K562 (cell line): ENCODE results near the gene DUS1L. TPM values are rescaled to one million over a fixed set of nuclear protein-coding genes. Genes with fewer than 3 reads are reported as not detected.
A peak's percentile ranks its signal among the peaks of the same experiment; 100 is the strongest.

Source experiments
- ATAC-seq: fragments of 200-7000 bp; cut with Tn5 transposase; 3 replicates; pipeline ENCODE4 v1.9.1; 2020; ENCODE audit warnings: moderate library complexity
- BruUV-seq: library from RNA; stranded (reverse); fragments of 400-500 nt; replicated peaks from 2 replicates; lab custom pipeline; 2021; lab: Mats Ljungman, UMichigan
- CTCF ChIA-PET: fragments of 300-600 bp; formaldehyde crosslinking; extraction: SDS; loops from one replicate; lab custom pipeline; 2021; ENCODE audit warnings: low intra/inter-chr PET ratio; lab: Yijun Ruan, JAX
- POLR2A ChIA-PET: fragments of 300-600, 350-650 bp; sonication (Branson Sonifier 250); formaldehyde crosslinking; extraction: SDS; loops from one replicate; lab custom pipeline; 2021; ENCODE audit warnings: antibody characterized with exemption, inconsistent platforms; lab: Yijun Ruan, JAX
- DNase-seq, 4 experiments: peaks; one replicate each; pipeline versions ENCODE4 v3.0.0 to v3.0.0-alpha.2; 2011 to 2018; ENCODE audit warnings: low spot score in 3 of 4, mixed read lengths in 3 of 4; ENCODE audit errors: extremely low read depth in 1 of 4
- FAIRE-seq: peaks from 2 replicates; lab custom pipeline; 2011; peaks lifted over from hg19 to GRCh38; lab: Jason Lieb, UNC
- H2AFZ ChIP-seq: 2 replicates; pipeline ENCODE4 v1.6.0; 2011; ENCODE audit warnings: low read depth, low read length, control low read depth, inconsistent platforms
- H3K27ac ChIP-seq: fragments of 200-600 bp; 3 replicates; pipeline ENCODE4 v1.8.0; 2011; ENCODE audit warnings: low read depth, mild to moderate bottlenecking, control low read depth, inconsistent platforms, low read length, moderate library complexity, mixed read lengths; ENCODE audit errors: extremely low read depth
- H3K27me3 ChIP-seq, 2 experiments: fragments of 300-600 bp in 1 of 2; 2 replicates in 1 of 2; 3 replicates in 1 of 2; pipeline versions ENCODE4 v1.6.0 to v1.8.0; 2011; ENCODE audit warnings: inconsistent platforms in 2 of 2, low read length in 2 of 2, mild to moderate bottlenecking in 1 of 2, mixed read lengths in 1 of 2, moderate library complexity in 1 of 2; ENCODE audit not compliant: control insufficient read depth in 2 of 2, insufficient read depth in 2 of 2
- H3K36me3 ChIP-seq: fragments of 300-600 bp; 3 replicates; pipeline ENCODE4 v1.8.0; 2011; ENCODE audit warnings: mild to moderate bottlenecking, low read length, inconsistent platforms; ENCODE audit not compliant: control insufficient read depth, insufficient read depth
- H3K4me1 ChIP-seq, 2 experiments: fragments of 200-600 bp in 1 of 2; replicated peaks in 1 of 2; 2 replicates in 1 of 2; 3 replicates in 1 of 2; pipeline versions ENCODE4 v1.5.1 to v1.8.0; 2011; ENCODE audit warnings: inconsistent platforms in 2 of 2, low read length in 2 of 2, mild to moderate bottlenecking in 1 of 2, mixed read lengths in 1 of 2, moderate library complexity in 1 of 2; ENCODE audit not compliant: control insufficient read depth in 2 of 2, insufficient read depth in 2 of 2
- H3K4me2 ChIP-seq: 2 replicates; pipeline ENCODE4 v1.6.1; 2011; ENCODE audit warnings: low read length, control low read depth, inconsistent platforms, mixed read lengths; ENCODE audit not compliant: insufficient read depth
- H3K4me3 ChIP-seq: fragments of 200-600 bp; sonication (generic), shearing (Covaris generic); 2 replicates; pipeline ENCODE4 v1.5.1; 2016; ENCODE audit warnings: control low read depth, inconsistent platforms
- H3K79me2 ChIP-seq: fragments of 200-600 bp; 3 replicates; pipeline ENCODE4 v1.8.0; 2011; ENCODE audit warnings: low read length, inconsistent platforms; ENCODE audit not compliant: control insufficient read depth, insufficient read depth
- H3K9ac ChIP-seq, 2 experiments: 2 replicates each; pipeline versions ENCODE4 v1.6.0 to v1.6.1; 2011; ENCODE audit warnings: low read depth in 2 of 2, low read length in 2 of 2, control low read depth in 1 of 2, inconsistent platforms in 1 of 2, mild to moderate bottlenecking in 1 of 2, mixed read lengths in 1 of 2; ENCODE audit not compliant: insufficient read depth in 1 of 2
- H3K9me1 ChIP-seq: one replicate; pipeline ENCODE4 v1.6.0; 2011; ENCODE audit warnings: inconsistent platforms, mild to moderate bottlenecking, low read length, moderate library complexity; ENCODE audit not compliant: control insufficient read depth, insufficient read depth
- H3K9me3 ChIP-seq: replicated peaks from 2 replicates; pipeline ENCODE4 v1.5.1; 2011; ENCODE audit warnings: low read depth, low read length, inconsistent platforms; ENCODE audit not compliant: control insufficient read depth, insufficient read depth
- H4K20me1 ChIP-seq: replicated peaks from 2 replicates; pipeline ENCODE4 v1.6.1; 2011; ENCODE audit warnings: low read length, inconsistent platforms, mixed read lengths; ENCODE audit not compliant: control insufficient read depth, insufficient read depth
- ARNT ChIP-seq, 2 experiments: fragments of 450-650 bp; IDR thresholded peaks; 2 replicates each; pipeline ENCODE4 v1.6.1; 2016; ENCODE audit warnings: mild to moderate bottlenecking in 1 of 2
- FIP1L1 ChIP-seq: fragments of 200-400 bp; formaldehyde crosslinking; IDR thresholded peaks from 2 replicates; pipeline ENCODE4 v1.6.1; 2018; ENCODE audit warnings: mild to moderate bottlenecking, low read depth, low read length; ENCODE audit not compliant: poor library complexity, severe bottlenecking
- HMG20A ChIP-seq: fragments of 450-650 bp; formaldehyde crosslinking; conservative IDR thresholded peaks from 2 replicates; pipeline ENCODE4 v1.4.0; 2020; ENCODE audit warnings: mild to moderate bottlenecking, mixed read lengths
- HNRNPL ChIP-seq: fragments of 200-400 bp; formaldehyde crosslinking; IDR thresholded peaks from 2 replicates; pipeline ENCODE4 v1.6.1; 2017; ENCODE audit warnings: low read depth, mild to moderate bottlenecking, low read length
- MCM2 ChIP-seq: fragments of 450-650 bp; IDR thresholded peaks from 2 replicates; pipeline ENCODE4 v1.6.1; 2017; ENCODE audit warnings: low read depth, mild to moderate bottlenecking
- MEF2D ChIP-seq: conservative IDR thresholded peaks from 2 replicates; pipeline ENCODE4 v1.6.1; 2016; ENCODE audit warnings: low read depth, missing genetic modification characterization, missing compliant biosample characterization
- POLR2AphosphoS2 ChIP-seq: IDR thresholded peaks from 2 replicates; pipeline ENCODE4 v1.6.1; 2012; ENCODE audit warnings: low read length, improper control_type of control experiment
- PPARD ChIP-seq: fragments of 250-450 bp; sonication (Bioruptor Pico); IDR thresholded peaks from 2 replicates; pipeline ENCODE4 v1.8.0; 2022; ENCODE audit warnings: inconsistent platforms, mild to moderate bottlenecking, moderate library complexity
- RBFOX2 ChIP-seq: fragments of 200-400 bp; formaldehyde crosslinking; IDR thresholded peaks from 2 replicates; pipeline ENCODE4 v1.6.1; 2017; ENCODE audit warnings: low read depth, mild to moderate bottlenecking, low read length, moderate library complexity
- REST ChIP-seq, 2 experiments: fragments of 450-650 bp; formaldehyde crosslinking in 1 of 2; IDR thresholded peaks; 2 replicates each; pipeline versions ENCODE4 v1.4.0 to v1.6.1; 2014 to 2020; ENCODE audit warnings: mild to moderate bottlenecking in 2 of 2, borderline replicate concordance in 1 of 2, low read depth in 1 of 2
- TFAP4 ChIP-seq: sonication (generic); formaldehyde crosslinking; IDR thresholded peaks from 2 replicates; pipeline ENCODE4 v1.8.0; 2022; ENCODE audit warnings: missing genetic modification reagents, mild to moderate bottlenecking, moderate library complexity, borderline replicate concordance
- WGBS: fragments of 100-300 bp; shearing (Covaris generic); methylation state at CpG from one replicate; pipeline ENCODE4 v1.1.6; 2016; ENCODE audit warnings: low coverage, mixed read lengths; ENCODE audit not compliant: insufficient coverage; ENCODE audit errors: missing lambda C conversion rate; 5-methylcytosine and 5-hydroxymethylcytosine counted together
- in situ Hi-C: fragments of 300-500 bp; cut with MboI; formaldehyde crosslinking; loops from 4 replicates; pipeline ENCODE4 v1.15.0; 2018; ENCODE audit warnings: inconsistent platforms, mixed read lengths
- intact Hi-C: fragments of 100-400 bp; cut with micrococcal nuclease; formaldehyde crosslinking; loops from 2 replicates; pipeline ENCODE4 v1.14.2; 2022
- polyA plus RNA-seq, 8 experiments: library from polyadenylated mRNA; depleted of rRNA in 4 of 8; stranded (reverse) in 5 of 8; unstranded in 3 of 8; fragments of >200 nt; fragmentation: Nextera tagmentation in 2 of 8; fragmentation: Illumina TruSeq in 1 of 8; extraction: Ambion mirVana in 2 of 8; extraction: Trizol in 1 of 8; gene quantifications; 2 replicates each; pipeline versions ENCODE4 v1.2.1 to v1.2.3, GENCODE V29; 2011 to 2014; ENCODE audit warnings: inconsistent platforms in 1 of 8, missing spikeins in 1 of 8
- total RNA-seq, 7 experiments: library from RNA; depleted of rRNA in 6 of 7; stranded (reverse); fragments of >200 nt in 6 of 7; fragmentation: Illumina TruSeq in 2 of 7; extraction: Trizol in 2 of 7; gene quantifications; 2 replicates each; pipeline versions ENCODE4 v1.2.1 to v1.2.3, GENCODE V29; 2011 to 2021; ENCODE audit warnings: low replicate concordance in 1 of 7

The DUS1L gene
- total and polyA plus RNA-seq, 9 of the 15 experiments (the other 6 are each of a cell fraction or from before 2014, with no cell fraction given): 7.8 to 210 (median 83.9) TPM

DNA sequence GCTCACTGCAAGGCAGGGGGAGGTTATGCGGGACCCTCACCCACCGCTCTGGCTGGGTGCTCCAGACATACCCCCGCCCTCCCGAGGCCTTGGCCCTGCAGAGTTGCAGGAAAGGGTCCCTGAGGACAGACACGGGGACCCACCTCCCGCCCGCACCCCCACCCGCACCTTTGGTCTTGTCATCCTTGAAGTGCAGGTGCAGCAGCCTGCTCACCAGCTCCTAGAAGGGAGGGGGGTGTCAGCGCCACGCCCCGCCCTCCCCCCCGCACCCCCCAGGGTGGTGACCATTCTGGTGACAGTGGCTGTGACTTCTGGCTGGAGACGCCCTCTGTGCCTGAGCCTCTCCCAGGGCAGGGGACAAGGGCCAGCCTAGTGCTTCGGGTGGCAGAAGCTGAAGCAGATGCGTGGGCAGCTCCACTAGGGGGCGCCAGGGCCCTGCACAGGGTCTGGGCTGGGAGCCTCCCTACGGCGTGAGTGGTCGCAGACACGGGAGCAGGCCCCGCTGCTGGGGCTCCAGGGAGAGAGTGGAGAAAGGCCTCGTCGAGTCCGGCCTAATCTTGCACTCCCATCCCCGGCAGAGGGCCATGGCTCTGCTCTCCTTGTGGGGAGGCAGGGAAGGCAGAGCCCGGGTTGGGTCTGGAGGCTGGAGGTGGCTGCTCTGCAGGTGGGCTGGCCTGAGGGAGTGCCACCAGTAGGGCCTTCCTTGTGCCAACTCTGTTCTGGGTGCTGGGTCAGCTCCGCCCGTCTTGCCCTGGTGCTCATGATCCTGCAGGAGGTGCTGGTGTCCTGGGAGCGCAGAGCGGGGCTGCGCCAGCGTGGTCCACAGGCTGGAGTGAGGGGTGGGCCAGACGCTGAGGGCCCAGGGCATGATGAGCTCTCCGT is 45.7 kb downstream of the DUS1L start:
- no peak overlapping the region for H2AFZ ChIP-seq
- H3K36me3 ChIP-seq: peaks cover 30% of the 10 kb centered on the region; the same call in 1 of the 3 replicates
- peak overlapping the region in 1 of 2 experiments; percentile 95; a peak in 2 of 4 replicates for H3K9ac ChIP-seq
- ATAC-seq (peak; percentile 16), FAIRE-seq (peak; percentile 63), DNase-seq (peak; percentile 66 to 81 (median 73))
- peaks cover 14 to 93% of the 10 kb centered on the region in 2 experiments for H3K4me1 ChIP-seq
- no peak overlapping the region for H3K27ac ChIP-seq
- H3K79me2 ChIP-seq: peaks cover 36% of the 10 kb centered on the region
- H3K27me3 ChIP-seq: no peaks in the 10 kb centered on the region
- H3K4me3 ChIP-seq: no peak overlapping the region
- peaks cover 17% of the 10 kb centered on the region for H4K20me1 ChIP-seq
- intact Hi-C loops: loop anchor here (5.0 kb wide), 1 partner anchor 43 kb away; the partner anchor contains the start of gene ASPSCR1
- 56% methylated on average over 19 of the region's 34 CpGs for WGBS
- in situ Hi-C loops: no loop called here
- no peaks in the 10 kb centered on the region for H3K9me3 ChIP-seq
- POLR2A ChIA-PET: interaction anchor here (0.5 to 5.0 kb wide), 6 partner anchors 15 to 404 kb away, joined by 3 to 51 read pairs (median 3); partner anchors contain the start of gene DCXR
- CTCF ChIA-PET: interaction anchor here (1.4 to 6.6 kb wide), 2 partner anchors 60 to 286 kb away, joined by 3 to 103 read pairs; partner anchors contain the start of gene NOTUM
- H3K9me1 ChIP-seq: no peaks in the 10 kb centered on the region
- H3K4me2 ChIP-seq: peak overlapping the region; percentile 4; the same call in 1 of the 2 replicates
- BruUV-seq: no TSS peak
- TF ChIP-seq HMG20A (CRISPR knock-in tag) (no peak), MCM2 (no peak), POLR2AphosphoS2 (peak; percentile 85; the same call in 1 of the 2 replicates), TFAP4 (0 out of 2 replicates have a peak, but pooled peaks have one; percentile 19), FIP1L1 (peak; percentile 62), ARNT (IDR thresholded peaks at IDR 0.05) (no peak), REST (IDR thresholded peaks at IDR 0.05; ENCODE audit: borderline replicate concordance) (peak; percentile 42; the same call in 1 of the 2 replicates), REST (CRISPR knock-in tag; IDR thresholded peaks at IDR 0.05; ENCODE audit: low read depth) (no peak), MEF2D (tag) (no peak), RBFOX2 (peak; percentile 43; the same call in 1 of the 2 replicates), PPARD (CRISPR knock-in tag) (no peak), HNRNPL (peak; percentile 71; the same call in 1 of the 2 replicates)
